Mesendoderm (in vitro differentiated cells): ENCODE results near the gene KRT12.
A peak's percentile ranks its signal among the peaks of the same experiment; 100 is the strongest.

Experiments
- DNase-seq: peaks from one replicate; pipeline ENCODE4 v3.0.0; 2013
- H2AK5ac ChIP-seq: 2 replicates; pipeline ENCODE4 v1.6.1; 2013; ENCODE audit warnings: low read length, inconsistent platforms
- H2BK120ac ChIP-seq: 2 replicates; pipeline ENCODE4 v1.6.1; 2013; ENCODE audit warnings: low read depth, mild to moderate bottlenecking, low read length, moderate library complexity, mixed read lengths
- H2BK15ac ChIP-seq: replicated peaks from 2 replicates; pipeline ENCODE4 v1.6.1; 2013; ENCODE audit warnings: low read depth, mild to moderate bottlenecking, moderate library complexity
- H2BK5ac ChIP-seq: 2 replicates; pipeline ENCODE4 v1.6.1; 2013; ENCODE audit warnings: low read length, inconsistent platforms
- H3K18ac ChIP-seq: 2 replicates; pipeline ENCODE4 v1.6.1; 2013; ENCODE audit warnings: mild to moderate bottlenecking, low read length, mixed read lengths
- H3K23ac ChIP-seq: one replicate; pipeline ENCODE4 v1.6.1; 2013; ENCODE audit warnings: low read length
- H3K27ac ChIP-seq: 2 replicates; pipeline ENCODE4 v1.5.1; 2013; ENCODE audit warnings: low read depth, mild to moderate bottlenecking, inconsistent platforms, low read length, moderate library complexity
- H3K27me3 ChIP-seq: 2 replicates; pipeline ENCODE4 v1.6.1; 2013; ENCODE audit warnings: low read length, control low read depth, mild to moderate bottlenecking, inconsistent platforms; ENCODE audit not compliant: insufficient read depth, poor library complexity
- H3K36me3 ChIP-seq: 2 replicates; pipeline ENCODE4 v1.6.1; 2013; ENCODE audit warnings: low read length, inconsistent platforms; ENCODE audit not compliant: control insufficient read depth, insufficient read depth
- H3K4ac ChIP-seq: one replicate; pipeline ENCODE4 v1.6.1; 2013; ENCODE audit warnings: low read depth, mild to moderate bottlenecking, low read length, moderate library complexity
- H3K4me1 ChIP-seq: 2 replicates; pipeline ENCODE4 v1.6.1; 2013; ENCODE audit warnings: low read depth, low read length, inconsistent platforms; ENCODE audit not compliant: control insufficient read depth
- H3K4me2 ChIP-seq: 2 replicates; pipeline ENCODE4 v1.6.1; 2013; ENCODE audit warnings: low read length
- H3K4me3 ChIP-seq: 2 replicates; pipeline ENCODE4 v1.5.1; 2013; ENCODE audit warnings: mild to moderate bottlenecking, low read length
- H3K56ac ChIP-seq: one replicate; pipeline ENCODE4 v1.6.1; 2013; ENCODE audit warnings: low read length
- H3K79me1 ChIP-seq: 2 replicates; pipeline ENCODE4 v1.6.1; 2013; ENCODE audit warnings: low read length, inconsistent platforms
- H3K79me2 ChIP-seq: 2 replicates; pipeline ENCODE4 v1.6.1; 2013; ENCODE audit warnings: mild to moderate bottlenecking, low read length; ENCODE audit not compliant: control insufficient read depth, insufficient read depth
- H3K9ac ChIP-seq: 2 replicates; pipeline ENCODE4 v1.6.1; 2013; ENCODE audit warnings: low read length, inconsistent platforms
- H4K5ac ChIP-seq: one replicate; pipeline ENCODE4 v1.6.1; 2013; ENCODE audit warnings: low read length
- H4K8ac ChIP-seq: one replicate; pipeline ENCODE4 v1.6.1; 2013; ENCODE audit warnings: low read depth, mild to moderate bottlenecking, control low read depth, low read length, moderate library complexity
- WGBS: extraction: QIAGEN DNeasy Blood & Tissue Kit; methylation state at CpG from one replicate; pipeline ENCODE4 v1.1.7; 2013; ENCODE audit warnings: low lambda C conversion rate, missing lambda C conversion rate; ENCODE audit not compliant: insufficient coverage; ENCODE audit errors: extremely low coverage; 5-methylcytosine and 5-hydroxymethylcytosine counted together

KRT12 gene

DNA sequence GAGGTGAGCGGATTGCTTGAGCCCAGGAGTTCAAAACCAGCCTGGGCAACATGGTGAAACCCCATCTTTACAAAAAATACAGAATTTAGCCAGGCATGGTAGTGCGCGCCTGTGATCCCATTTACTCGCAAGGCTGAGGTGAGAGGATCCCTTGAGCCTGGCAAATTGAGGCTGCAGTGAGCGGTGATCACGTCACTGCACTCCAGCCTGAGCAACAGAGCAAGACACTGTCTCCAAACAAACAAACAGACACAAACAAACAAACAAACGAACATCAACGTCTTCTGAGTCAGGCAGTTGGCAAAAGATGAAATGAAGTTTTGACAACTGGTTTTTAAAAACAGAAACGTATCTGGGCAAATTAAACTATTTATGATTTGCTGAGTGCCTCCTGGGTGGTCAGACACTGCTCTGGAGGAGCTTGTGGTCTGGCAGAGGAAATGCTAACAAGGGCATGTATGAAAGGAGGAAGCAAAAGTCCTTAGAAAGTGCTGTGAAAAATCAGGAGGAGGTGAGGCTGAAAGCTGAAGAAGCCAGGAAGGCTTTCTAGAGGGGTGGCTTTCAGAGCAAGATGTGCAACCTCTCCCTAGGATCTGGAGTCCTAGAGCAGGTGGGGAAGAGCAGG, 28.2 kb upstream of the KRT12 start:
- H3K4me3 ChIP-seq, result no peak overlapping the region
- no peak overlapping the region for H3K4ac ChIP-seq
- H3K56ac ChIP-seq, result no peak overlapping the region
- no peak overlapping the region for H2BK5ac ChIP-seq
- H3K18ac ChIP-seq, result no peak overlapping the region
- no CpG with 5 or more reads among the region's 9 CpGs for WGBS
- H4K5ac ChIP-seq, result no peak overlapping the region
- H3K79me1 ChIP-seq, result no peaks in the 10 kb centered on the region
- H3K79me2 ChIP-seq, result no peaks in the 10 kb centered on the region
- H3K4me1 ChIP-seq, result no peaks in the 10 kb centered on the region
- no peak overlapping the region for H3K27ac ChIP-seq
- H3K23ac ChIP-seq, result no peak overlapping the region
- no peaks in the 10 kb centered on the region for H3K36me3 ChIP-seq
- H2BK15ac ChIP-seq, result no peak overlapping the region
- H2AK5ac ChIP-seq, result no peak overlapping the region
- no peak overlapping the region for H3K9ac ChIP-seq
- no peak overlapping the region for H4K8ac ChIP-seq
- no peak overlapping the region for H3K4me2 ChIP-seq
- DNase-seq, result no peak
- H2BK120ac ChIP-seq, result no peak overlapping the region
- no peaks in the 10 kb centered on the region for H3K27me3 ChIP-seq

DNA sequence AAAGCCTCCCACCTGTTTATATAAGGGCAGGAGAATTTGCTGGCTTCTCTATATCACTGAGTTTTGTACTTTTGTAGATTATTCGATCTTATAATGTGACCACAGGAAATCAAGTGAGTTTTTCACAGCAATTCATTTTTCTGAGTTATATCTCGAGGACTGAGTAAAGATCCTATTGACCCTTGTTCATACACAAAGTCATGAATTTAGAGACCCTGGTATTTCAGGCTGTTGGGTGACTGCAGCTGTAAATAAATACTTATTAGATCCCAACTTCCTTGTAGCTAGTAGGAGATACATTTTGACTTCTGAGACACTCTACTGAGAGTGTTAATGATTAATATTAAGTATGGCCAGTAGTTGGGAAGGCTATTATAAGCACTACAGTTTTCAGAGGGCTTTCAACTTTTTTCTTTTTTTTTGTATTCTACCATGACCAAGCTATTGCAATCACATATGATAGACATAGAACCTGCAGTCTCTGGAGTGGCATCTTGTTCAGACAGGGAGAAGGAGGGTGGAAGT, 21.2 kb upstream of the KRT12 start:
- DNase-seq, result no peak
- no peaks in the 10 kb centered on the region for H3K36me3 ChIP-seq
- H2BK5ac ChIP-seq, result no peak overlapping the region
- no peaks in the 10 kb centered on the region for H3K27me3 ChIP-seq
- WGBS, result no CpG with 5 or more reads among the region's 2 CpGs
- no peak overlapping the region for H3K4me2 ChIP-seq
- no peaks in the 10 kb centered on the region for H3K4me1 ChIP-seq
- no peak overlapping the region for H3K27ac ChIP-seq
- H4K5ac ChIP-seq, result no peak overlapping the region
- H2AK5ac ChIP-seq, result no peak overlapping the region
- no peak overlapping the region for H3K9ac ChIP-seq
- H3K18ac ChIP-seq, result no peak overlapping the region
- H3K4ac ChIP-seq, result no peak overlapping the region
- no peaks in the 10 kb centered on the region for H3K79me1 ChIP-seq
- no peak overlapping the region for H2BK120ac ChIP-seq
- no peaks in the 10 kb centered on the region for H3K79me2 ChIP-seq
- H3K4me3 ChIP-seq, result no peak overlapping the region
- H3K56ac ChIP-seq, result no peak overlapping the region
- no peak overlapping the region for H3K23ac ChIP-seq
- H4K8ac ChIP-seq, result no peak overlapping the region
- H2BK15ac ChIP-seq, result no peak overlapping the region

DNA sequence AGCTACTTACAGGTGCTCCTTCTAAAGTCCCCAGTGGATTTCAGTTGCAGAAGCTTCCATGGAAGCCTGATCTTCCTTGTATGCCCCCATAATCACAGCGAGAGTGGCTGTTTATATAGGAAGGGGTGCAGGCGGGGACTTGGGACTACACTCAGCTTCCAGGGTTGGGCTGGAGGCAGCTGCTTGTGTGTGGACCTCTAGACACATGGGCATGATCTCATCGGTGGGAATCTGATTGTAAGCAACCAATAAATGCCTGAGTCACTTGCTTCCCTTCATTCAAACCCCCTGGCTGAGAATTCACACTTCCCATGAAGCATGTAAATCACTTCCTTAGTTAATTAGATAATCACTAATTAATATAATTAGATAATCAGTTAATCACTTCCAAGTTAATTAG, 19.1 kb upstream of the KRT12 start:
- H3K4ac ChIP-seq, result no peak overlapping the region
- peak; percentile 67 for DNase-seq

GRCh38 chr17:40884708-40885512, 17.9 kb upstream of the KRT12 start, which contains the start of gene KRT20:
Gene KRT20, minus strand, starts transcription at chr17:40885242. Its CDS starts 57 bp downstream, at chr17:40885185.
- WGBS, result no CpG with 5 or more reads among the region's 23 CpGs
- DNase-seq, result no peak
- no peak within 1 kb of the TSS for H3K4me2 ChIP-seq
- H3K79me2 ChIP-seq, result no peaks in the 10 kb centered on the region
- no peaks in the 10 kb centered on the region for H3K27me3 ChIP-seq
- H2BK15ac ChIP-seq, result no peak within 1 kb of the TSS
- H3K79me1 ChIP-seq, result no peaks in the 10 kb centered on the region
- no peak within 1 kb of the TSS for H3K4me3 ChIP-seq
- no peak within 1 kb of the TSS for H4K8ac ChIP-seq
- no peak within 1 kb of the TSS for H2AK5ac ChIP-seq
- no peak within 1 kb of the TSS for H2BK5ac ChIP-seq
- no peak within 1 kb of the TSS for H3K56ac ChIP-seq
- H3K18ac ChIP-seq, result no peak within 1 kb of the TSS
- peak within 1 kb of the TSS; percentile 78 for H2BK120ac ChIP-seq
- H3K4me1 ChIP-seq, result no peaks in the 10 kb centered on the region
- no peak within 1 kb of the TSS for H3K27ac ChIP-seq
- H3K9ac ChIP-seq, result no peak within 1 kb of the TSS
- no peak within 1 kb of the TSS for H3K4ac ChIP-seq
- no peak within 1 kb of the TSS for H3K23ac ChIP-seq
- no peak within 1 kb of the TSS for H4K5ac ChIP-seq
- H3K36me3 ChIP-seq, result no peaks in the 10 kb centered on the region

More for the DNA sequence above, 19.1 kb upstream of the KRT12 start:
- Histone ChIP-seq H4K5ac (no peak overlapping the region), H4K8ac (no peak overlapping the region), H3K4me3 (no peak overlapping the region), H3K4me1 (no peaks in the 10 kb centered on the region), H2BK15ac (no peak overlapping the region), H3K18ac (no peak overlapping the region), H3K36me3 (no peaks in the 10 kb centered on the region), H2BK5ac (no peak overlapping the region), H2BK120ac (peak overlapping the region; percentile 78), H3K9ac (no peak overlapping the region), H3K27me3 (no peaks in the 10 kb centered on the region), H3K79me1 (no peaks in the 10 kb centered on the region), H3K27ac (no peak overlapping the region), H3K79me2 (no peaks in the 10 kb centered on the region), H2AK5ac (no peak overlapping the region), H3K56ac (no peak overlapping the region), H3K23ac (no peak overlapping the region), H3K4me2 (no peak overlapping the region)
- no CpG with 5 or more reads among the region's 3 CpGs for WGBS

- Histone ChIP-seq H3K4ac (no peak overlapping the region), H3K9ac (no peak overlapping the region), H3K4me1 (no peaks in the 10 kb centered on the region), H3K27ac (no peak overlapping the region), H3K4me2 (no peak overlapping the region), H2AK5ac (no peak overlapping the region), H3K4me3 (no peak overlapping the region), H2BK5ac (no peak overlapping the region), H3K79me1 (no peaks in the 10 kb centered on the region), H2BK15ac (no peak overlapping the region), H2BK120ac (no peak overlapping the region), H3K79me2 (no peaks in the 10 kb centered on the region), H4K8ac (no peak overlapping the region), H4K5ac (no peak overlapping the region), H3K18ac (no peak overlapping the region), H3K23ac (no peak overlapping the region), H3K56ac (no peak overlapping the region), H3K36me3 (no peaks in the 10 kb centered on the region), H3K27me3 (no peaks in the 10 kb centered on the region)
- no peak for DNase-seq
- no CpG with 5 or more reads among the region's 7 CpGs for WGBS
Observed at GRCh38 chr17:40883626-40884334, 16.8 kb upstream of the KRT12 start.
